Activated T-cell treated with anti-CD3 and anti-CD28 coated beads, Interleukin-2, amount 50 U/mL, for 24 hours (primary cell): ENCODE data around the gene BCL2L13.
A peak's percentile ranks its signal among the peaks of the same experiment; 100 is the strongest.
"Not testable (repeated sequence)": the region's sequence is repeated elsewhere in the genome, so short reads cannot be mapped to it uniquely, and the experiment has no call there.

Source experiments
- DNase-seq: peaks from one replicate; pipeline ENCODE4 v3.0.0-alpha.2; 2020
- H3K27ac Mint-ChIP-seq: 2 replicates; pipeline ENCODE4 v1.8.0; 2020; ENCODE audit warnings: mild to moderate bottlenecking, mixed read lengths
- H3K27me3 Mint-ChIP-seq: 2 replicates; pipeline ENCODE4 v1.8.0; 2020; ENCODE audit warnings: mixed read lengths
- H3K36me3 Mint-ChIP-seq: 2 replicates; pipeline ENCODE4 v1.8.0; 2020; ENCODE audit warnings: low read depth, mixed read lengths
- H3K4me1 Mint-ChIP-seq: 2 replicates; pipeline ENCODE4 v1.8.0; 2020; ENCODE audit warnings: low read depth, mixed read lengths
- H3K4me3 Mint-ChIP-seq: 2 replicates; pipeline ENCODE4 v1.8.0; 2020; ENCODE audit warnings: mild to moderate bottlenecking, moderate library complexity, mixed read lengths
- H3K9me3 Mint-ChIP-seq: 2 replicates; pipeline ENCODE4 v1.8.0; 2020; ENCODE audit warnings: mixed read lengths

BCL2L13 gene

GRCh38 chr22:17648569-17648968 lies 10.0 kb downstream of the BCL2L13 start:
- no peak for DNase-seq
- Mint-ChIP-seq H3K4me1 (peaks cover 6% of the 10 kb centered on the region), H3K36me3 (peaks cover 31% of the 10 kb centered on the region), H3K9me3 (no peaks in the 10 kb centered on the region), H3K27ac (no peak overlapping the region), H3K4me3 (no peak overlapping the region), H3K27me3 (no peaks in the 10 kb centered on the region)

DNA sequence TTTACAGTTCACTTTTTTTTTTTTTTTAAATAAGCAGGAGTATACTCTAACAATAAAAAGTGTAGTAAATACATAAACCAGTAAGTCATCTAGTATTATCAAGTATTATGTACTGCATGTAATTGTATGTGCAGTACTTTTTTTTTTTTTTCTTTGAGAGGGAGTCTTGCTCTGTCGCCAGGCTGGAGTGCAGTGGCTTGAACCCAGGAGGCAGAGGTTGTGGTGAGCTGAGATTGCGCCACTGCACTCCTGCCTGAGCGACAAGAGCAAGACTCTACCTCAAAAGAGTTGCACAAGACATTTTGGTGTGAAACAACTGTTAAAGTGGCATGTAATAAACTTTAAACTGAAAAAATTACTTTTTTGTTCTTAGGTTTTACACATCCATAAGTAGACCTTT lies 16.7 kb downstream of the BCL2L13 start:
- DNase-seq = no peak
- Mint-ChIP-seq H3K27me3 (no peaks in the 10 kb centered on the region), H3K36me3 (peaks cover 45% of the 10 kb centered on the region), H3K4me1 (peaks cover 4% of the 10 kb centered on the region), H3K27ac (no peak overlapping the region), H3K4me3 (no peak overlapping the region), H3K9me3 (no peaks in the 10 kb centered on the region)

GRCh38 chr22:17656870-17657395 lies 18.4 kb downstream of the BCL2L13 start:
- DNase-seq = no peak
- Mint-ChIP-seq H3K36me3 (peaks cover 53% of the 10 kb centered on the region), H3K27me3 (no peaks in the 10 kb centered on the region), H3K9me3 (no peaks in the 10 kb centered on the region), H3K27ac (no peak overlapping the region), H3K4me3 (no peak overlapping the region), H3K4me1 (peaks cover 4% of the 10 kb centered on the region)

DNA sequence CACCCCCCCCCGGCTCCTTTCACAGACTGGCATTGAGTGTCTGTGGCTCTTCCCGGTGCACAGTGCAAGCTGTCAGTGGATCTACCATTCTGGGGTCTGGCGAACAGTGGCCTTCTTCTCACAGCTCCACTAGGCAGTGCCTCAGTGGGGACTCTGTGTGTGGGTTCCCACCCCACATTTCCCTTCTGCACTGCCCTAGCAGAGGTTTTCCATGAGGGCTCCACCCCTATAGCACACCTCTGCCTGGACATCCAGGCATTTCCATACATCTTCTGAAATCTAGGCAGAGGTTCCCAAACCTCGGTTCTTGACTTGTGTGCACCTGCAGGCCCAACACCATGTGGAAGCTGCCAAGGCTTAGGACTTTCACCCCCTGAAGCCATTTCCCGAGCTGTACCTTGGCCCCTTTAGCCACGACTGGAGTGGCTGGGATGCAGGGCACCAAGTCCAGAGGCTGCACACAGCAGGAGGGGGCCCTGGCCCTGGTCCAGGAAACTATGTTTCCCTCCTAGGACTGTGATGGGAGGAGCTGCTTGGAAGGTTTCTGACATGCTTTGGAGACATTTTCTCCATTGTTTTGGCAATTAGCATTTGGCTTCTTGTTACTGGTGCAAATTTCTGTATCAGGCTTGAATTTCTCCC lies 26.0 kb downstream of the BCL2L13 start:
- Mint-ChIP-seq H3K36me3 (peaks cover 72% of the 10 kb centered on the region), H3K4me3 (no peak overlapping the region), H3K9me3 (peaks cover 3% of the 10 kb centered on the region), H3K27me3 (no peaks in the 10 kb centered on the region), H3K4me1 (peaks cover 13% of the 10 kb centered on the region), H3K27ac (no peak overlapping the region)
- DNase-seq = no peak

DNA sequence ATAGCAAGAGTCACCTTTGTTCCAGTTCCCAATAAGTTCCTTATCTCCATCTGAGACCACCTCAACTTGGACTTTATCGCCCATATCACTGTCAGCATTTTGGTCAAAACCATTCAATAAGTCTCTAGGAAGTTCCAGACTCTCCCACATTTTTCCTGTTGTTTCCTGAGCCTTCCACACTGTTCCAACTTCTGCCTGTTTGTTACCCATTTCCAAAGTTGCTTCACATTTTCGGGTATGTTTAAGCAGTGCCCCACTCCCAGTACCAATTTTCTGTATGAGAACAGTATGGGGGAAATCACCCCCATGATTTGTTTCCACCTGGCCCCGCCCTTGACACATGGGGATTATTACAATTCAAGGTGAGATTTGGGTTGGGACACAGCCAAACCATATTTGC lies 26.7 kb downstream of the BCL2L13 start:
- Mint-ChIP-seq H3K36me3 (peaks cover 74% of the 10 kb centered on the region), H3K27ac (no peak overlapping the region), H3K4me1 (peaks cover 13% of the 10 kb centered on the region), H3K9me3 (peaks cover 3% of the 10 kb centered on the region), H3K4me3 (no peak overlapping the region), H3K27me3 (no peaks in the 10 kb centered on the region)
- DNase-seq = no peak

DNA sequence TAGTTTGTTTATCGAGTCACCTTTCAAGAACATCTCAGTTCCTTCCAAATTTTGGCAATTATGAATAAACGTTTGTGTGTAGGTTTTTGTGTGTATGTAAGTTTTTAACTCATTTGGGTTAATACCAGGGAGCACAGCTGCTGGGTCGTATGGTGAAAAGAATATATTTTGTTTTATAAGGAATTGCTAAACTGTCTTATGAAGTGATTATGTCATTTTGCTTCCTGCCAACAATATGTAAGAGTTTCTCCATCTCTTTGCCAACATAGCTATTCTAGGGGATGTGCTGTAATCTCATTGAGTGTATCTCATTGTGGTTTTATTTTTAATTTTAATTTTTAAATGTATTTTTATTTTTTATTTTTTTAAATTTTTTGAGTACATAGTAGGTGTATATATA lies 27.3 kb downstream of the BCL2L13 start:
- Mint-ChIP-seq H3K27ac (no peak overlapping the region), H3K27me3 (no peaks in the 10 kb centered on the region), H3K4me1 (peaks cover 17% of the 10 kb centered on the region), H3K36me3 (peaks cover 75% of the 10 kb centered on the region), H3K4me3 (no peak overlapping the region), H3K9me3 (peaks cover 3% of the 10 kb centered on the region)
- DNase-seq = no peak

DNA sequence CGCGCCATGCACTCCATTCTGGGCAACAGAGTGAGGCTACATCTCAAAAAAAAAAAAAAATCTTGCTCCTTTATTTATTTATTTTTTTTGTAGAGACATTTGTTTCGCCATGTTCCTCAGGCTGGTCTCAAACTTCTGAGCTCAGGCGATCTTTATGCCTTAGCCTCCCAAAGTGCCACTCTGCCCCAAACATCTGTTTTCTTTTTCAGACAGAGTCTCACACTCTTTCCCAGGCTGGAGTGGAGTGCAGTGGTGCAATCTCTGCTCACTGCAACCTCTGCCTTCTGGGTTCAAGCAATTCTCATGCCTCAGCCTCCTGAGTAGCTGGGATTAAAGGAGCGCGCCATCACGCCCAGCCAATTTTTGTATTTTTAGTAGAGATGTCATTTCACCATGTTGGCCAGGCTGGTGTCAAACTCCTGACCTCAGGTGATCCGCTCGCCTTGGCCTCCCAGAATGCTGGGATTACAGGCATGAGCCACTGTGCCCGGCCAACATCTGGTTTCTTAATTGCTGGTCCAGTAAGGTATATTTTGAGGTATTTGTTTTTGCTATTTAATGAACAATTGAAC lies 33.0 kb downstream of the BCL2L13 start:
- Mint-ChIP-seq H3K27ac (peak overlapping the region; percentile 53), H3K4me1 (peaks cover 34% of the 10 kb centered on the region), H3K36me3 (peaks cover 42% of the 10 kb centered on the region)
- DNase-seq, H3K9me3 Mint-ChIP-seq, H3K27me3 Mint-ChIP-seq, H3K4me3 Mint-ChIP-seq: not testable (repeated sequence)

GRCh38 chr22:17672417-17672991 lies 33.9 kb downstream of the BCL2L13 start:
- Mint-ChIP-seq H3K4me1 (peaks cover 34% of the 10 kb centered on the region), H3K36me3 (peaks cover 34% of the 10 kb centered on the region), H3K27ac (peak overlapping the region; percentile 85), H3K4me3 (no peak overlapping the region), H3K9me3 (no peaks in the 10 kb centered on the region), H3K27me3 (no peaks in the 10 kb centered on the region)
- DNase-seq = no peak

DNA sequence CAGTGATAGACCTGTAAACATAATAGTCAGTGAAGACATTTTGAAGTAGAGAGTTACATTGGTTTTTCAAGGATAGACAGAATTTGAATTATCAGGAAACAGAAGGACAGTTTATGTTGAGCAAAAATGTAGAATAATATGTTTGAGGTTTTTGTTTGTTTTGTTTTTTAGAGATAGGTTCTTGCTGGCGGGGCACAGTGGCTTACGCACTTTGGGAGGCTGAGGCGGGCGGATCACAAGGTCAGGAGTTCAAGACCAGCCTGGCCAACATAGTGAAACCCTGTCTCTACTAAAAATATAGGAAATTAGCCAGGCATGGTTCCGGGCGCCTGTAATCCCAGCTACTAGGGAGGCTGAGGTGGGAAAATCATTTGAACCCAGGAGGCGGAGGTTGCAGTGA lies 35.6 kb downstream of the BCL2L13 start:
- H3K27ac Mint-ChIP-seq = no peak overlapping the region
- H3K36me3 Mint-ChIP-seq = peaks cover 28% of the 10 kb centered on the region
- peaks cover 37% of the 10 kb centered on the region for H3K4me1 Mint-ChIP-seq
- no peak for DNase-seq
- no peaks in the 10 kb centered on the region for H3K9me3 Mint-ChIP-seq
- H3K4me3 Mint-ChIP-seq = no peak overlapping the region
- H3K27me3 Mint-ChIP-seq = no peaks in the 10 kb centered on the region

GRCh38 chr22:17675584-17675983 lies 37.0 kb downstream of the BCL2L13 start:
- Mint-ChIP-seq H3K27me3 (no peaks in the 10 kb centered on the region), H3K9me3 (no peaks in the 10 kb centered on the region), H3K4me1 (peaks cover 34% of the 10 kb centered on the region), H3K4me3 (no peak overlapping the region), H3K27ac (no peak overlapping the region), H3K36me3 (peaks cover 16% of the 10 kb centered on the region)
- no peak for DNase-seq

DNA sequence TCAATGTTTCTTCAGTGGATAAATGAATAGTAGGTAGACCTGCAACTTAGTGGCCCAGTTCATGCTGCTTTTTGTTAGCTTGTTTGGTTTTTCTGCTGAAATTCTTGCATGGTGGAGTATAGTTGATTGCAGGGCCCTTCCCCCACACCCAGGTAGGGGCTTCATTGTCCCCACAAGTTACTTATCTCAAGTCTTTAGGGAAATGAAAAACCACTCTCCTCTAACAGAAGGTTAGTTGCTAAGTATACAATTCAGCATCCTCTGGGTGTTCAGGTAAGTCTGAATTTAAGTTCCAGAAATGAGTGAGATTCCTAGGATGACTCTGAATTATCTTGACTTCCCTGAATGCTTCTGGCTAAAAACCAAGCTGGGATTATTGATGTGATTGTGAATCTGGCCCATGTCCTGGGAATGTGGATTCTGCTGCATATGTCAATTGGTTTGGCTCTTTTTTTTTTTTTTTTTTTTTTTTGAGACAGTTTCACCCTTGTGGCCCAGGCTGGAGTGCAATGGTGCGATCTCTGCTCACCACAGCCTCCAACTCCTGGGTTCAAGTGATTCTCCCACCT lies 40.3 kb downstream of the BCL2L13 start:
- H3K9me3 Mint-ChIP-seq = no peaks in the 10 kb centered on the region
- H3K27ac Mint-ChIP-seq = no peak overlapping the region
- no peak overlapping the region for H3K4me3 Mint-ChIP-seq
- no peaks in the 10 kb centered on the region for H3K27me3 Mint-ChIP-seq
- DNase-seq = no peak
- H3K4me1 Mint-ChIP-seq = peaks cover 11% of the 10 kb centered on the region
- peaks cover 11% of the 10 kb centered on the region for H3K36me3 Mint-ChIP-seq

- Mint-ChIP-seq H3K4me3 (no peak overlapping the region), H3K4me1 (peaks cover 1% of the 10 kb centered on the region)
- DNase-seq = no peak
Measured at GRCh38 chr22:17684245-17684644, 45.7 kb downstream of the BCL2L13 start.

GRCh38 chr22:17692841-17693240 lies 54.3 kb downstream of the BCL2L13 start:
- DNase-seq = no peak
- no peak overlapping the region for H3K27ac Mint-ChIP-seq
- no peaks in the 10 kb centered on the region for H3K27me3 Mint-ChIP-seq

More at GRCh38 chr22:17684245-17684644, 45.7 kb downstream of the BCL2L13 start:
- Mint-ChIP-seq H3K27ac (no peak overlapping the region), H3K9me3 (no peaks in the 10 kb centered on the region), H3K27me3 (no peaks in the 10 kb centered on the region), H3K36me3 (peaks cover 33% of the 10 kb centered on the region)

GRCh38 chr22:17694193-17694592 lies 55.6 kb downstream of the BCL2L13 start:
- Mint-ChIP-seq H3K4me1 (peaks cover 5% of the 10 kb centered on the region), H3K36me3 (peaks cover 45% of the 10 kb centered on the region), H3K27me3 (no peaks in the 10 kb centered on the region), H3K9me3 (no peaks in the 10 kb centered on the region), H3K4me3 (no peak overlapping the region), H3K27ac (no peak overlapping the region)
- no peak for DNase-seq

More at GRCh38 chr22:17692841-17693240, 54.3 kb downstream of the BCL2L13 start:
- peaks cover 5% of the 10 kb centered on the region for H3K4me1 Mint-ChIP-seq
- H3K4me3 Mint-ChIP-seq = no peak overlapping the region
- no peaks in the 10 kb centered on the region for H3K9me3 Mint-ChIP-seq
- peaks cover 47% of the 10 kb centered on the region for H3K36me3 Mint-ChIP-seq

DNA sequence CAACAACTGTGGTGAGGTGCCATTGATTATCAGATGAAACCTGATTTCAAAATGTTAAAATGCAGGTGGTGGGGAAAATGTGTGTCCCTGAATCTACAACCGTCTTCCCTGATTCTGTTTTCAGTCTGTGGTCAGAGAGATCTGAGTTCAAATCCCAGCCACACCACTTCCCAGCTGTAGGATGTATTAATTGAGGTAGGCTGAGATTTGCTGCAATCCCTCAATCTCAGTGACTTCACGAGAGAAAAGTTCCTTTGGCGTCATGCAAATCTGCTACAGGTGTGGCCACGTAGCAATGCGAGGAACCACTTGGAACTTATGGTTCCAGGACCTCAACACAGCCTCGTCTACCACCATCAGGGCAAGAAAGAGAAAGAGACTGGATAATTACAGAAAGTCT lies 56.2 kb downstream of the BCL2L13 start:
- H3K9me3 Mint-ChIP-seq = no peaks in the 10 kb centered on the region
- peaks cover 5% of the 10 kb centered on the region for H3K4me1 Mint-ChIP-seq
- H3K4me3 Mint-ChIP-seq = no peak overlapping the region
- no peak for DNase-seq
- no peak overlapping the region for H3K27ac Mint-ChIP-seq
- no peaks in the 10 kb centered on the region for H3K27me3 Mint-ChIP-seq
- peaks cover 47% of the 10 kb centered on the region for H3K36me3 Mint-ChIP-seq
